Measurements from ENCODE around the gene PSMB9. TPM values are rescaled to one million over a fixed set of nuclear protein-coding genes. Genes with fewer than 3 reads are reported as not detected.

The PSMB9 gene
- polyA plus RNA-seq, 1 donor, result 21.7 TPM

DNA sequence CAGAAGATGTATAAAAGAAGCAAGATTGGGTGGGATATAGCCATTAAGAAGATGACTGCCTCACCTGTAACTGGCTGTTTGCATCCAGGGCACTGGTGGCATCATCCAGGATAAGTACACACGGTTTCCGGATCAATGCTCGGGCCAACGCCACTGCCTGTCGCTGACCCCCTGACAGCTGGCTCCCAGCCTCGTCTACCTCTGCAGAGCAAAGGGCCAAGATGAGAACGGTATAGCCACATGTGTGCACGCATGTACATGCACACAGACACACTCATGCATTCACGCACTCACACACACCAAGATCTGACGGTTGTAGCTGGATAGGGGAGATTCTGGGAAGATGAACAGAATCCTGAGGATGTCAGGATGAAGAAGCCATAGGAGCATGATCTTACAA, 7.0 kb upstream of the PSMB9 start:
- DNase-seq, result no peak
- peaks cover 9% of the 10 kb centered on the region for H3K4me1 ChIP-seq (ENCODE audit: control insufficient read depth, insufficient read depth, low read length)
- peaks cover 47% of the 10 kb centered on the region for H3K36me3 ChIP-seq (ENCODE audit: control insufficient read depth, insufficient read depth, low read length)
- H3K27me3 ChIP-seq (ENCODE audit: control insufficient read depth, insufficient read depth, low read length), result peaks cover 4% of the 10 kb centered on the region
- H3K4me3 ChIP-seq (ENCODE audit: low read length), result no peak overlapping the region
- WGBS (ENCODE audit: insufficient coverage, low lambda C conversion rate), result no CpG with 5 or more reads among the region's 10 CpGs
- no peaks in the 10 kb centered on the region for H3K9me3 ChIP-seq (ENCODE audit: control insufficient read depth, low read depth, low read length)
- H3K27ac ChIP-seq (ENCODE audit: low read length), result no peak overlapping the region

- H3K27ac ChIP-seq (ENCODE audit: low read length), result no peak overlapping the region
- H3K4me1 ChIP-seq (ENCODE audit: control insufficient read depth, insufficient read depth, low read length), result peaks cover 15% of the 10 kb centered on the region
- H3K36me3 ChIP-seq (ENCODE audit: control insufficient read depth, insufficient read depth, low read length), result peaks cover 45% of the 10 kb centered on the region
- no CpG with 5 or more reads among the region's 8 CpGs for WGBS (ENCODE audit: insufficient coverage, low lambda C conversion rate)
- H3K27me3 ChIP-seq (ENCODE audit: control insufficient read depth, insufficient read depth, low read length), result peaks cover 4% of the 10 kb centered on the region
- H3K9me3 ChIP-seq (ENCODE audit: control insufficient read depth, low read depth, low read length), result no peaks in the 10 kb centered on the region
- DNase-seq, result no peak
- H3K4me3 ChIP-seq (ENCODE audit: low read length), result no peak overlapping the region
These were observed 6.2 kb upstream of the PSMB9 start for GRCh38 chr6:32847795-32848194.

- H3K4me1 ChIP-seq (ENCODE audit: control insufficient read depth, insufficient read depth, low read length), result peaks cover 9% of the 10 kb centered on the region
- no peak overlapping the region for H3K27ac ChIP-seq (ENCODE audit: low read length)
- WGBS (ENCODE audit: insufficient coverage, low lambda C conversion rate), result 50% methylated on average over 1 of the region's 6 CpGs
- H3K9me3 ChIP-seq (ENCODE audit: control insufficient read depth, low read depth, low read length), result no peaks in the 10 kb centered on the region
- H3K27me3 ChIP-seq (ENCODE audit: control insufficient read depth, insufficient read depth, low read length), result peaks cover 4% of the 10 kb centered on the region
- no peak for DNase-seq
- no peak overlapping the region for H3K4me3 ChIP-seq (ENCODE audit: low read length)
- peaks cover 45% of the 10 kb centered on the region for H3K36me3 ChIP-seq (ENCODE audit: control insufficient read depth, insufficient read depth, low read length)
These were observed 4.9 kb upstream of the PSMB9 start for GRCh38 chr6:32849126-32849525.

GRCh38 chr6:32851025-32851424, 3.0 kb upstream of the PSMB9 start:
- no peak overlapping the region for H3K27ac ChIP-seq (ENCODE audit: low read length)
- no peaks in the 10 kb centered on the region for H3K9me3 ChIP-seq (ENCODE audit: control insufficient read depth, low read depth, low read length)
- peaks cover 13% of the 10 kb centered on the region for H3K4me1 ChIP-seq (ENCODE audit: control insufficient read depth, insufficient read depth, low read length)
- peaks cover 6% of the 10 kb centered on the region for H3K27me3 ChIP-seq (ENCODE audit: control insufficient read depth, insufficient read depth, low read length)
- no peak for DNase-seq
- H3K36me3 ChIP-seq (ENCODE audit: control insufficient read depth, insufficient read depth, low read length), result peaks cover 40% of the 10 kb centered on the region
- H3K4me3 ChIP-seq (ENCODE audit: low read length), result no peak overlapping the region
- WGBS (ENCODE audit: insufficient coverage, low lambda C conversion rate), result no CpG with 5 or more reads among the region's 4 CpGs

DNA sequence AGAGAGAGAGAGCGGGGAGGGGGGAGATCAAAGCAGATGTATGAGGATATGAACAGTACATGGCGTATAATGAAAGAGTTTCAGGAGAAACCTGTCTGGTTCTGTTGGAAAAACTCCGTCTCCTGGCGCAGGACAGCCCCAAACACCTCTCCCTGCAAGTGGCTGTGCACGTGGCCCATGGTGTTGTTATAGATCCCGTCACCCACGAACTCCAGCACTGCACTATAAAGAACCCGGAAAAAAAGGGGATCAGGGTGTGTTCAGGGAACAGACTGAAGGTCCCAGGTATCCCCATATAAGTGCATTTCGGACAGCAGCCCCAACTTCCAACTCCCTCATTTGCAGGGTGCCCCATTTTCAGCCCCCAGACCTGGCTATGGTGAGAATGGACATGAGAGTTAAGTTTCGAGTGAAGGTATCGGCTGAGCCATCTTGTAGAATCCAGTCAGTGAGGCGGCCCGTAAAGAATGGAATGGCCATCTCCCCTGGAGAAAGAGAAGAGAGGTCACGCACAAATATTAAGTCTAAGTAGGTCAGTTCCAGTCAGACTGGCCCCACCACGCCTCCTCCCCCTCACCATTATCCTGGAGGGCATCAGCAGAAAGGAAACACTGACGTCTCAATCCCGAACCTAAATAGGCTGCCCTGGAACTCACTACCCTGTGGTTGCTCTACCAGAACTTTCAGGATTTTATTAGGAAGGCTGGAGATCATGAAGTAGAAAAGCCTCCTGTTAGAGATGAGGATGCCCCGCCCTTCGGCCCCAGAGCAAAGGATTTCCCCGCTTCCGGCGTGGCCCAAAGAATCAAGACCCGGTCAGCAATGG, 1.8 kb upstream of the PSMB9 start:
- Histone ChIP-seq H3K4me3 (ENCODE audit: low read length) (peak overlapping the region; percentile 95), H3K36me3 (ENCODE audit: control insufficient read depth, insufficient read depth, low read length) (peaks cover 30% of the 10 kb centered on the region), H3K4me1 (ENCODE audit: control insufficient read depth, insufficient read depth, low read length) (peaks cover 13% of the 10 kb centered on the region), H3K27me3 (ENCODE audit: control insufficient read depth, insufficient read depth, low read length) (peaks cover 11% of the 10 kb centered on the region), H3K27ac (ENCODE audit: low read length) (peak overlapping the region; percentile 99), H3K9me3 (ENCODE audit: control insufficient read depth, low read depth, low read length) (no peaks in the 10 kb centered on the region)
- 100% methylated on average over 1 of the region's 23 CpGs for WGBS (ENCODE audit: insufficient coverage, low lambda C conversion rate)
- no peak for DNase-seq

DNA sequence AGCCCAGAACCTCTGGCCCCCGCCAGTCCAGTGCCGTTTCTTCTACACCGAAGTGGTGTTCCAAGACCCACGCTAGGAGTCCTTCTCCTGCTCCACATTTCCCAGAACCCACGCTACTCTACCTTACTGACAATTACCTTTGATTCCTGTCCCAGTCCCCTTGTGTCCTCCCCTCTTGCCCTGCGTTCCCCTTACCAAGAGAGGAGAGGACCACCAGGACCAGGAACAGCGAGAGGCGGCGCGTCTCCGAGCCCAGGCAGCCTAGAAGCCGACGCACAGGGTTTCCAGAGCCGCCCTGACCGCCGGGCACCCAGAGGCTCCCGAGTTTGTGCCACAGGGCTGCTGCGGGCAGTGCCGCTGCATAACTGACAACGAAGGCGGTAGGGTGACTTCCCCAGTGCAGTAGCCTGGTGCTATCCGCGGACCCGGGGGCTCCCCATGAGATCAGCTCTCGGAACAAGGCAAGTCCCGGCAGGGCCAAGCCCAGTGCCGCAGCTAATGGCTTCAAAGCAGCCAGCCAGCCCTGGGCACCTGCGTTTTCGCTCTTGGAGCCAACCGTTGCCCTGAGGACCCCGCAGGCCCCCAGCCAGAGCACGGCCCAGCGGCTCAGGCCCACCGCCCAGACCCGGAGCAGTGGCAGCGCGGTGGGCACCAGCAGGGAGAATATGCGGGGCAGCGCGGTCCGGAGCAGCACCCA, 1.0 kb upstream of the PSMB9 start:
- Histone ChIP-seq H3K27ac (ENCODE audit: low read length) (peak overlapping the region; percentile 99), H3K27me3 (ENCODE audit: control insufficient read depth, insufficient read depth, low read length) (peaks cover 12% of the 10 kb centered on the region), H3K4me1 (ENCODE audit: control insufficient read depth, insufficient read depth, low read length) (peaks cover 13% of the 10 kb centered on the region), H3K4me3 (ENCODE audit: low read length) (peak overlapping the region; percentile 95), H3K9me3 (ENCODE audit: control insufficient read depth, low read depth, low read length) (no peaks in the 10 kb centered on the region), H3K36me3 (ENCODE audit: control insufficient read depth, insufficient read depth, low read length) (peaks cover 28% of the 10 kb centered on the region)
- no peak for DNase-seq
- WGBS (ENCODE audit: insufficient coverage, low lambda C conversion rate), result no CpG with 5 or more reads among the region's 41 CpGs

DNA sequence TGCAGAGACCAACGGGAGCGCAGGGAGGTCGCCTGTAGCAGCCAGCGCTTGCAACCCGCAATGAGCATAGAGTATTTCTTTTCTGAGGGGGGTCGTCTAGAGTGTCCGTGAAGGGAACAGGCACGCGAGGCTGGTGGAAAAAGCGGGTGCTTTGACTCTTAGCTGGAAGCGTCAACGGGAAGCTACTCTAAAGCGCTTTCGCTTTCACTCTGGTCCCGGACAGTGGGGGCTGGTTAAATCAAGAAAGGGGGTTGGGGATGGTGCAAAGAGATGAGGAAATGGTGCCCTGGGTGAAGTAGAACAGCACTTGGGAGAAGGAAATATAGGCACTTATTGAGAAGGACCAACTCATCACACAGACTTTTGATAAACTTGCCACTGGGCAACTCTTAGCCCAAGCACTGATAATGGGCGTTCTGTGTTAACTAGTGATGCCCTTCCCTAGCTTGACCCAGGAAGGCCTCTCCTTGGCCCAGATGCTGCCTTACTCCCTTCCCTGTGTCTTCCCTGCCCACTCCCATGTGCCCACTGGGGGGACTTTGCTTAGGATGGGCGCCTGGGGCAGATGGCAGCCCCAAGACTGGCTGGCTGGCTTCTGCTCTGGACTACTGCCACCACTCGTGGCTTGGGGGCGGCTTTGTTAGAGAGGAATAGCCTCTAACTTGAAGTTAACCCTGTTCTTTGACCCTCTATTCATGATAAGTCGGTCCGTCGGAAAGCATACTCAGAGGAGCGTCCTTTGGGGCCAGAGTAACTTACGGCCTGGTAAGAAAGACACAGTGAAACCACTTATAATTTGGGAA, 585 bp downstream of the PSMB9 start:
- Histone ChIP-seq H3K27me3 (ENCODE audit: control insufficient read depth, insufficient read depth, low read length) (peaks cover 12% of the 10 kb centered on the region), H3K27ac (ENCODE audit: low read length) (peak overlapping the region; percentile 99), H3K36me3 (ENCODE audit: control insufficient read depth, insufficient read depth, low read length) (peaks cover 21% of the 10 kb centered on the region), H3K9me3 (ENCODE audit: control insufficient read depth, low read depth, low read length) (no peaks in the 10 kb centered on the region), H3K4me1 (ENCODE audit: control insufficient read depth, insufficient read depth, low read length) (peaks cover 13% of the 10 kb centered on the region), H3K4me3 (ENCODE audit: low read length) (peak overlapping the region; percentile 95)
- DNase-seq, result peak; percentile 34 to 74
- WGBS (ENCODE audit: insufficient coverage, low lambda C conversion rate), result 20% methylated on average over 3 of the region's 24 CpGs

DNA sequence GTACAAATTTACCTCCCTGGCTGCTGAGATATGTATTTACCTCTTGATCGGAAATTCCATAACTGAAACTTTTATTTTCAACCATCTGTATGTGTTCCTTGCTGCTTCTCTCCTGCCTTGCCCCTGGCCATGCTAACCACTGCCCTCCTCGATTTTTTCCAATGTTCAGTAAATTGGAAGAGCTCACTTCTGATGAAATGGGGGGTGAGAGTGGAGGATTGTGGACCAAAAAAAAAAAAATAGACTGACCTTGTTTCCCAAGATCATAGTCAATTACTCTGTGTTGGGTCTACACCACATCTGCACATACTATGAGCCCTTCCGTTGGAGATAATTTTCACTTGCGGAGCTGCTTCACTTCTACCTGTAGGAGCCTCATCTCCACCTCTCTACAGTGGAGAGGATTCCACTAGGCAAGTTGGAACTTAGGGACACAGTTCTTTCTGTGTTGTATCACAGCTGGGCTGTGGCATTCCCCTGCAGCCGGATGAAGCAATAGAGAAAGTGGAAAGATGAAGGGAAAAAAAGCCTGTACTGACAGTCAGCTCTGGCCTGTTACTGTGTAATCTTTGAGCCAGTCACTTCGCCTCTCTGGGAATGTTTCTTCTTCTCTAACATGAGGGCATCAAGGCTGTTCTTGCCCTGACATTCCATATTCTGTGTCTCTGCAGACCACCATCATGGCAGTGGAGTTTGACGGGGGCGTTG, 1.6 kb downstream of the PSMB9 start:
- Histone ChIP-seq H3K27me3 (ENCODE audit: control insufficient read depth, insufficient read depth, low read length) (peaks cover 11% of the 10 kb centered on the region), H3K27ac (ENCODE audit: low read length) (no peak overlapping the region), H3K4me3 (ENCODE audit: low read length) (no peak overlapping the region), H3K36me3 (ENCODE audit: control insufficient read depth, insufficient read depth, low read length) (peaks cover 12% of the 10 kb centered on the region), H3K4me1 (ENCODE audit: control insufficient read depth, insufficient read depth, low read length) (peaks cover 13% of the 10 kb centered on the region), H3K9me3 (ENCODE audit: control insufficient read depth, low read depth, low read length) (no peaks in the 10 kb centered on the region)
- no peak for DNase-seq
- 100% methylated on average over 1 of the region's 8 CpGs for WGBS (ENCODE audit: insufficient coverage, low lambda C conversion rate)

- H3K36me3 ChIP-seq (ENCODE audit: control insufficient read depth, insufficient read depth, low read length), result peaks cover 5% of the 10 kb centered on the region
- H3K9me3 ChIP-seq (ENCODE audit: control insufficient read depth, low read depth, low read length), result no peaks in the 10 kb centered on the region
- WGBS (ENCODE audit: insufficient coverage, low lambda C conversion rate), result no CpG with 5 or more reads among the region's 14 CpGs
- H3K27ac ChIP-seq (ENCODE audit: low read length), result no peak overlapping the region
- peaks cover 13% of the 10 kb centered on the region for H3K27me3 ChIP-seq (ENCODE audit: control insufficient read depth, insufficient read depth, low read length)
- DNase-seq, result no peak
- no peak overlapping the region for H3K4me3 ChIP-seq (ENCODE audit: low read length)
- peaks cover 10% of the 10 kb centered on the region for H3K4me1 ChIP-seq (ENCODE audit: control insufficient read depth, insufficient read depth, low read length)
These were observed 3.3 kb downstream of the PSMB9 start for GRCh38 chr6:32857156-32857891.
